B cell (primary cell): ENCODE data around the gene SIX5.

Experiments used
- CTCF ChIP-seq: fragments of 200-600 bp; IDR thresholded peaks from one replicate; pipeline ENCODE4 v1.8.0; 2022; ENCODE audit warnings: antibody characterized with exemption, mild to moderate bottlenecking
- EZH2 ChIP-seq: IDR thresholded peaks from 2 replicates; pipeline ENCODE4 v1.6.1; 2012; ENCODE audit warnings: borderline replicate concordance, low read depth, mild to moderate bottlenecking, moderate library complexity, low read length; ENCODE audit not compliant: insufficient read depth, poor library complexity, severe bottlenecking

GRCh38 chr19:45772912-45773311, 3.9 kb upstream of the SIX5 start:
- TF ChIP-seq CTCF (no peak), EZH2 (no peak)
